ENCODE data around the gene DLG2.
"Not testable (repeated sequence)": the region's sequence is repeated elsewhere in the genome, so short reads cannot be mapped to it uniquely, and the experiment has no call there.

The DLG2 gene

DNA sequence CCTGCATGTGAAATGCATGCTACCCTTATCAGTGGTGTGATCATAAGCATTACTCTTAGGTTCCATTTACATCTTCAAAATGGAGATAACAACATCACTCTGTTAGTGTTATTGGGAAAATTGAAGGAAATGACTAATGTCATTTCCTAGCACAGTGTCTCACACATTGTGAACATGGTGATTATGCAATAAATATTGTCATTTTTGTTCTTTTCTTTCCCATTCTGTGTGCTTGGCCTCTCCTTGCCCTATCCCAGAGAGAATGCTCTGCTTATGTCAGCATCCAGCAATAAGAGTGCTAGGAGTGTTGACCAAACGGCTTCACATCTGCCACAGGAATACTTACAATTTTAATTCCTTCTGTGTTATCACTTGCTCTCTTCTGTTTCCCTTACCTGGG lies 1316.9 kb downstream of the DLG2 start:
- no peak for DNase-seq

DNA sequence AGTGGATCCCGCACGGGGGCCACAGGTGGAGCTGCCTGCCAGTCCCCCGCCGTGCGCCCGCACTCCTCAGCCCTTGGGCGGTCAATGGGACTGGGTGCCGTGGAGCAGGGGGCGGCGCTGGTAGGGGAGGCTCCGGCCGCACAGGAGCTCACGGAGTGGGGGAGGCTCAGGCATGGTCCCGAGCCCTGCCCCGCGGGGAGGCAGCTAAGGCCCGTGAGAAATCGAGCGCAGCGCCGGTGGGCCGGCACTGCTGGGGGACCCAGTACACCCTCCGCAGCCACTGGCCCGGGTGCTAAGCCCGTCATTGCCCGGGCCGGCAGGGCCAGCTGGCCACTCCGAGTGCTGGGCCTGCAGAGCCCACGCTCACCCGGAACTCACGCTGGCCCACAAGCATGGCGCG lies 1318.7 kb downstream of the DLG2 start:
- DNase-seq, result not testable (repeated sequence)

GRCh38 chr11:84300092-84300491 lies 1327.1 kb downstream of the DLG2 start:
- no peak for DNase-seq

DNA sequence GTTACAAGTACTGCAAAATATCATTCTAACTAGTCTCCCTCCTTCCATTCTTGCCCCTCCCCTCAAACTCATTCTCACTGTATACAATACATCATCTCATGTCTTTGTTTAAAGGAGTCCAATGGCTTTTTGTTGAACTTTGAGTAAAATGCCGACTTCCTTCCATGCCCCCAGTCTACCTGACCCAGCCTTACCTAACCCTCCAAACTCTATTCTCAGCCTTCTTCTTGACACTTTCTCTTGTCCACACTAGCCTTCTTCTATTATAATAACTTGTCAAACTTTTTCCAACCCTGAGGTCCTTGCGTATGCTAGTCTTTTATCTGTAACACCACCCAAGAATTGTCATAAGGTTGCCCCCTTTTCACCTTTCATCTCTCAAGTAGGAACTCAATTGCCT lies 1329.6 kb downstream of the DLG2 start:
- DNase-seq, result no peak

GRCh38 chr11:84295815-84296214 lies 1331.3 kb downstream of the DLG2 start:
- no peak for DNase-seq

GRCh38 chr11:84292955-84293354 lies 1334.2 kb downstream of the DLG2 start:
- no peak for DNase-seq

- no peak for DNase-seq
Measured at GRCh38 chr11:84292006-84292405, 1335.1 kb downstream of the DLG2 start.

DNA sequence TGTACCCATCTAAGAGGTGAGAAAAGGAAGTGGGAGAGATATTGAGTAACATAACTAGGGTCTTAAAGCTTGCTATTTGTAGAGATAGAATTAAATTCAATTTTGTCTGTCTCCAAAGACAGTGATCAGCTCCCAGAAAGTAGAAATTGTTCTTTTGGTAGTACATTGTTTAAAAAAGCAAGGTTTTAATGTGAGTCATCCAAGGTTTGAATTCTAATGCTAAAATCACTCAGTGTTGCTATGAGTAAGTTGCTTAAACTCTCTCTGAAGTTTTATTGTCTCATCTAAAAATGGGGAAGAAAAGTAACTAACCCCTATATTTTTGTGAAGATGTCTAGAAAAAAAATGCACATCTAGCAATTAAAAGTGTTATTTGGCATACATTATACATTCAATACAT lies 1336.5 kb downstream of the DLG2 start:
- DNase-seq, result no peak

- DNase-seq, result no peak
Measured at GRCh38 chr11:84289381-84289906, 1337.7 kb downstream of the DLG2 start.

- DNase-seq, result no peak
Measured at GRCh38 chr11:84273541-84273940, 1353.6 kb downstream of the DLG2 start.

GRCh38 chr11:84270466-84270865 lies 1356.7 kb downstream of the DLG2 start:
- no peak for DNase-seq

- no peak for DNase-seq
Measured at GRCh38 chr11:84264066-84264465, 1363.1 kb downstream of the DLG2 start.

DNA sequence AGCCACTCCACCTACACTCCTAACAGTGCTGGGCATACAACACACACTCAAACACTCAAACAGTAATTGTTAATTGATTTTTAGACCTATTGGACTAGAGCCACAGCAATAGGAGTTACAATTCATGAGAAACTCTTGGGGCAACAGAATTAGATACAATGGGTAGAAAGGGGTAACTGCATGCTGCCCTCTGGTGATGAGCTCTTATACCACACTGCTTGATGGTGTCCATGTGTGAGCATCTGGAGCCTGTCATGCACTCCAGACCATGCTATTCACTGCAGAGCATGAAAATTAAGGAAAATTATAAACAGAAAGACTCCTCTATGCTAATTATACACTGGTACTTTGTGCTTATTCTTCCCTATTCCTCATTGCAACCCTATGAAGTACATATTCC lies 1365.4 kb downstream of the DLG2 start:
- no peak for DNase-seq

- DNase-seq, result no peak
Measured at GRCh38 chr11:84260862-84261261, 1366.3 kb downstream of the DLG2 start.

GRCh38 chr11:84256618-84257017 lies 1370.5 kb downstream of the DLG2 start:
- DNase-seq, result no peak

DNA sequence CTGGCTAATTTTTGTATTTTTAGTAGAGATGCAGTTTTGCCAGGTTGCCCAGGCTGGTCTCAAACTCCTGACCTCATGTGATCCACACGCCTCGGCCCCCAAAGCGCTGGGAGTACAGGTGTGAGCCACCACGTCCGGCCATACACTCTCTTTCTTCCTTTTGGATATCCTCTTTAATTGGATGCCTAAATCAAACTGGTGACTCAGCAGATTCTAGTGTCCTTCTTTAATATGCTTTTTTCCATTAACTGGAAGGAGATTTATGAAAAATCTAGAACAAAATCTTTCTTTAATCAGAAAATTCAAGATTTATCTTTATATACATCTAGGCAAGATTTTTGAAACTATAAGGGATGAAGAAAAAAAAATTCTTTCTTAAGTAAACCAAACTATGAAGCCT lies 1371.7 kb downstream of the DLG2 start:
- no peak for DNase-seq

DNA sequence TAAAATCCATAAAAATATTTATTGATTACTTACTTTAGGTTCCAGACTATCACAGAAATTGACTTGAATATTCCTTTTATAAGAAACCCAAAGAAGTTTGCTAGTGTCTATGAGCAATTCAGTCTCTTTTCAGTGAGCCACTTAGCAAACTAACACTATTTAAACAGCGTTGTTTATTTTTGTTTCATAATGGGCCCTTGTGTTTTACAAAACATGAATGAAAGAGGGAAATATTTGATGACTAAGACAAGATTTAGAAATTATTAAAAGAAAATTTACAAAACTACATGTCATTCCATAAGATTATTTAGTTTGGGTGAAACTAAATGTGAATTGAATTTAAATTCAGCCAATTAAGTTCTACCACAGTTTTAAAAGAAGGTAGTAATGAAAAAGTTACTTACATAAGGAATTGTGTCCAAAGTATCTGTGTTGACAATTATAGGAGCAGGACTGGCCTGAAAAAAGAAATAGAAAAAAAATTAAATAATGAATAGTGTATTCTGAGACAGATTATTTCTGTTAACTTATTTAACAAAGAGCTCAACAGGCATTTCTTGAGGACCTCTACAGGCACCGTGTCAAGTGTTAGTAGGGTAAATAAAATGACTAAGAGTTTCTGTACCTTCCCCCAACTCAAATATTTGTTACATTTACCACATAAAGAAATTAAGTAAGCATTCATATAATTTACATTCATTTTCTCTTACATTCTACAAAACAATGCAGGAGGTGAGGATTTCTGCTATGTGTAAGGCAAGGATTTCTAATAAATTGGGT lies 1376.1 kb downstream of the DLG2 start:
- no peak for DNase-seq

DNA sequence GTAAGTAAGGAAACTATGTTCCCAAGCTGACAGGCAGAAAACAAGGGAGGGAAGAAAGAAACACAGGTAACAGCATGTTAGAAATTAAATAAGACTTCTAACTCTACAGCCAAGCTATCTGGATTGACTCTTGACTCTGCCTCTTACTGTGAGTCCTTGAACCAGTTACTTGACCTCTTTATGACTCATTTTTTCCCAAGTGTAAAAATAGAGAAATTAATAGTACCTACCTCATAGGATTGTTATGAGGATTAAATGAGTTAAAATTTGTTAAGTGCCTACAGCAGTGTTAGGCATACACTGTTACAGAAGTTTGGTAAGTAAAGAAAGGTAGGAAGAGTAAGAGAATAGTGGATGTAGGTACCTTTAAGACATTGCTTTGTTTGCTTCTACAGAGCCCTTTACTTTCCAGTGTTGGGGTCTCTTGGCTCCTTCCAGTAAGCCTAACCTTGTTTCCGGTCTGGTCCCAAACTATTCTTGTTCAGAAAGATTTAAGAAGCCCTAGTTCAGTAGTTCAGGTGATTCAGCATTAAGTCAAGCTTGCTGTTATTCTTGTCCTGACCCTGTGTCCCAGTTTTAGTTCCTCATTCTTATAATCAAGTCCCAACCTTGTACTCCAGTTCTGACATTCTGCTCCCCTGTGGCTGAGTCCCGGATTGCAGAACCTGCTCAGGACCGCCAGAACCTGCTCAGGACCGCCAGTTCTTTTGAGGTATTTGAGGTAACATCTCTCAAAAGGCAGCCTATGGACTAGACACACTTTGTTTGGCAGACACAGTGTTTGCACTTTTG lies 1377.6 kb downstream of the DLG2 start:
- no peak for DNase-seq

- no peak for DNase-seq
Measured at GRCh38 chr11:84247926-84248325, 1379.2 kb downstream of the DLG2 start.

- DNase-seq, result no peak
Measured at GRCh38 chr11:84247129-84247528, 1380.0 kb downstream of the DLG2 start.

DNA sequence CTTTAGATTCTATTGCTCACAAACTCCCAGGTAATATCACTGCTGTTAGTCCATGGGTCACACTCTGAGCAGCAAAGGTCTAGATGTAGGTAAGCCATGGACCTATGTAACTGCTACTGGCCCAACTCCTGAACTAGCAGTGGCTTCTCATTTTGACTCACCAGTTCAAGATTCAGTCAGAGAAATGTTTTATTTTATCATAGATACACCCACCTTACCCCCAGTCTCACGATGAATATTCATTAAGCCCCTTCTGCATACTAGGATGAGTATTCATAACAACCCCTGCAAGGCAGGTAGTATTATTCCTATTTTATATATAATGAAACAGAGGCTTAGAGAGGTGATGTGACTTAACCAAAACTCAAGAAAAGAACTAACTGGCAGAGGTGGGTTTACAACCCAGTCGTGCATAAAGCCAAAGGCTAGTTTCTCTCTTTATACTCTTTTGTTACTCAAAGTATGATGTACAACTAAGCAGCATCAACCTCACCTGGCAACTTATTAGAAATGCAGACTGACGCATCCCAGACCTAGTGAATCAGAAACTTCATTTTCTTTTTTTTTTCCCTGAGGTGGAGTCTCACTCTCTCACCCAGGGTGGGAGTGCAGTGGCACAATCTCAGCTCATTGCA lies 1383.4 kb downstream of the DLG2 start:
- DNase-seq, result no peak

- DNase-seq, result no peak
Measured at GRCh38 chr11:84241343-84242131, 1385.6 kb downstream of the DLG2 start.

DNA sequence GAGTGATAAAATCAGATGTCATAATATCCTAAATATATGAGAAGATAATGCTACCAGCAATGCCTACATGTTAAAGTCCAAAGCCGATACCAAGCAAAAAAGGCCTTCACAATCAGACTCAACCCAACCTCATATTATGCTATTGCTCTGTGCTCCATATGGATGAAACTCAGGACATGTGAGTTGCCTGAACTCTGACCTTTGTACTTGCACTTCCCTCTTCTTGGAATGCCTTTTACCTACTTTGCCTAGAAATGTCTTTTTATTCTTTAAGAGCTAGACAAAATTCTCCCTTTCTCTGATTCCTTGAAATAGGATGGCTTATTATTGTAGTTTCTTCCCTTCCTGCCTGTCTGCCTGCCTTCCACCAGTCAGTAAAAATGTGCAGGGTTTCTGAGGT lies 1386.3 kb downstream of the DLG2 start:
- DNase-seq, result no peak

All from stimulated activated CD4-positive, alpha-beta T cell treated with anti-CD3 and anti-CD28 coated beads, Interleukin-1b, Interleukin-23, amount 100 ng/mL, for 48 hours (primary cell).